ENCODE results near the gene DNAI2.
"Not testable (repeated sequence)": the region's sequence is repeated elsewhere in the genome, so short reads cannot be mapped to it uniquely, and the experiment has no call there.

Gene DNAI2

DNA sequence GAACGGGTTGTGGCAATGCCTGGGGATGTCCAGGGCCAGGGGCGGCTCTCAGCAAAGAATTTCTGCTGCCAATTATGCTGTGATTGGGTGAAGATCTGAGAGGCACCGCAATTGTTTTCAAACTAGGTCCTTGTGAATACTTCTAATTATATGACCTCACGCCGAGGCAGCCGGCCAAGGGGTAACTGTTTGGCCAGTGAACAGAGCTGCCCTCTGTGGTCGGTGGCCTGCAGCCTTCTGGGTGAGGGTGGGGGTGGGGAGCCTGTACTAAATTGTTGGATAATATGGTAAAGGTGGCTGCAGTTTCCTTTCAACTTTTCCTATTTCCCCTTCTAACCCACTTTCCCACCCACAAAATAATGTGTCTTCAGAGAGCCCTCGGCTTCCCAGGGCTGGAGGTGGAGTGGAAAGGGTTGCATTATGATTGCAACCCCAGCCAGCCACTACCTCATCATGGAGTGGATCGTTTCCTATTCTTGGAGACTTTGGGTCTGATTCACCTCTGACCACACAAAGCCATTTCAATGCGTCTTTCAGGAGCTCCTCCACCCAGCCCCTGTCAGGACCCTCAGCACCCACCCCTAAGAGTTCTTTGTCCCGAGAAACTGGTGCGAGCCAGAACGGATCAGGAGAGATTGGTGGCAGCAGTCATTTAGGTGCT, 2.0 kb upstream of the DNAI2 start:
- H3K27ac ChIP-seq = no peak overlapping the region
- no peak overlapping the region for H3K4me3 ChIP-seq

GRCh38 chr17:74272731-74273201, 1.3 kb upstream of the DNAI2 start:
- H3K27ac ChIP-seq = no peak overlapping the region
- no peak overlapping the region for H3K4me3 ChIP-seq

DNA sequence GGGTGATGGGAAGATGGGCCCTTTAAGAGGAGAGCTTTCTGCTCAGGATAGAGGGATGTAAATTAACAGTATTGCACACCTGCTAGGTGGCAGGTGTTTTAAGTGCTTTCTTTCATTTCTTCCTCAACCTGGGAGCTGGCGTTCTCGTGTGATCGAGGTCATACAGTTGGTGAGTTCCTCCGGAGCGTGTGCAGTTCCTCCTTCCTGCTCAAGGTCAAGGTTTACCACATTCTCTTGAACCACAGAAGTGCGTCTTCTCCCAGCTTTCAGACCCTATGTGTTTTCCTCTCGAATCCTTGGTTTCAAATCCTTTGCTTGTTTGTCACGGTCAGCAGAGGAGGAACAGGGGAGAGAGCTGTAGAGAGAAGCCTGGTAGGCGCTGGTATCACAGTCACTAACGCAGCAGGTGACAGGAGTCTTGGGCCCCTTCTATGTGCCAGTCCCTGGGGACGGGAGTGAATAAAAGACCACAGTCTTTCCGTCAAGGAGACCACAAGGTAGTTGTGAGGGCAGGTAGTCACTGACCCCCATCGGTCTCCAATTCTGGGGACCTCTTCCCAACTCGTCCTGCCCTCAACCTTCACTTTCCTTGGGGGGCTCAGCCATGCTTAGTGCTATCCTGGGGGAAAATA, 791 bp downstream of the DNAI2 start:
- peak overlapping the region in 2 of 21 experiments; percentile 7 to 10 for H3K27ac ChIP-seq
- H3K4me3 ChIP-seq = no peak overlapping the region

DNA sequence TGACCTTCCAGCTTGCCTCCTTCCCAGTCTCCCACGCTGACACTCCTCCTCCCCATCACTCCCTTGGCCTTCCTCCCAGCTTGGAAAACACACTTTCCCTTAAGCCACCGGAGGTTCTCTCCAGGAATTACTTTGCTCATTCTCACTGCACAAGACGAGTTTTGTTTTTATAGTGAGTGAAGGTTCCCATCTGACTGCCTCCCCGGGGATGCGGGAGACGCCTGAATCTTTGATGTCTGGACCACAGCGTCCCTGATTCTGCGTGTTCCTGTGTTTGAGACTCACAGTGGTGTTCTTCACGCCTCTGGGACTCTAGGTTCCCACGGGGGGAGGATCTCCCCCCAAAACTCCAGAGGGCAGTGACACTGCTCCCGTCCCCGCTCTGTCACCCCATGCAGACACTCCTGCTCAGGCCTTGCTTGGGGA, 2.0 kb downstream of the DNAI2 start:
- H3K27ac ChIP-seq = peak overlapping the region in 5 of 21 experiments; percentile 9 to 38 (median 25)
- no peak overlapping the region for H3K4me3 ChIP-seq

GRCh38 chr17:74276541-74277009, 2.5 kb downstream of the DNAI2 start:
- Histone ChIP-seq H3K4me3 (no peak overlapping the region), H3K27ac (peak overlapping the region in 5 of 21 experiments; percentile 9 to 38 (median 25))

DNA sequence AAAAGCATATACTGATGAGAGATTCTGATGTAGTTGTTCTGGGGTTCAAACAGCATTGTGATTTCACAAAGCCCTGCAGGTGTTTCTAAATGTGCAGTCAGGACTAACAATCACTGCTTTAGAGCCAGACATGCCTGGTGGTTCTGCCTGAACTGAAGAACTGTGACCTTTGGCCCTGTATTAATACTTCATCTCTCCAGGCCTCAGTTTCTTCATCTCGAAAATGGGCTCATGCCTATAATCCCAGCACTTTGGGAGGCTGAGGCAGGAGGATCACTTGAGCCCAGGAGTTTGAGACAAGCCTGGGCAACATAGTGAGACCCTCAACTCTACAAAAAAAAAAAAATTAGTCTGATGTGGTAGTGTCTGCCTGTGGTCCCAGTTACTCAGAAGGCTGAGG, 3.9 kb downstream of the DNAI2 start:
- no peak overlapping the region for H3K4me3 ChIP-seq

DNA sequence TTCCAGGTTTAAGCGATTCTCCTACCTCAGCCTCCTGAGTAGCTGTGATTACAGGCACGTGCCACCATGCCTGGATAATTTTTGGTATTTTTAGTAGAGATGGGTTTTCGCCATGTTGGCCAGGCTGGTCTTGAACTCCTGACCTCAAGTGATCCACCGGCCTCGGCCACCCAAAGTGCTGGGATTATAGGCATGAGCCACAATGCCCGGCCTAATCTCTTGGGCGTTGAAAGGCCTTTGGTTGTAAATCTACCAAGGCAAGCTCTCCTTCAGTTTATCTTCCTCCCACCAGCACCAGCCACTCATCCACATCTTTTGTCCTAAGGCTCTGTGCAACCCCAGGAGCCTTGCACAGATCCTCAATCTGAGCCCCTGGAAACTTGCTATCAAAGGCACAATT, 5.6 kb downstream of the DNAI2 start:
- H3K27ac ChIP-seq = peak overlapping the region in 5 of 21 experiments; percentile 24 to 85 (median 69)
- not testable (repeated sequence) for H3K4me3 ChIP-seq

More for the DNA sequence above, 3.9 kb downstream of the DNAI2 start:
- no peak overlapping the region for H3K27ac ChIP-seq

DNA sequence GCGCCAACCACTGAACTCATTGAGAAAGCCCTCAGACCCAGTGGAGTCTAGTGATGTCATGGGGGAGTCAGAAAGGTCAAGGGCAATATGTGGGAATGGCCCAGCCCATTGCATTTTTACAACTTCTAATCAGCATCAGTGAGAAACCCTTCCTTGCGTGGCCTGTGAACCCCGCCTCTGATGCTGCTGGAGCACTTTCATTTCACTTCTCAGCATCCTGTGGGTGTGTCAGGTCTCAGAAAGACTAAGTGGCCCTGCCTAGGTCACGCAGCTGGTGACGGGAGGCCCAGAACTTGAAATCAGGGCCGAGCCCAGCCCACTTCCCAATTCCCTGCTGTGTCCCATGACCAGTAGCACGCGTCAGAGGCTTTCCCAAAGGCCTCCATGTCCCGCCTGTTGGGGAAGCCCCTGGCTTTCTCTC, 6.1 kb downstream of the DNAI2 start:
- Histone ChIP-seq H3K4me3 (no peak overlapping the region), H3K27ac (peak overlapping the region in 8 of 21 experiments; percentile 3 to 85 (median 57))

GRCh38 chr17:74281799-74282198, 7.8 kb downstream of the DNAI2 start:
- peak overlapping the region in 4 of 21 experiments; percentile 51 to 78 (median 66) for H3K27ac ChIP-seq
- no peak overlapping the region for H3K4me3 ChIP-seq

GRCh38 chr17:74282274-74282586, 8.2 kb downstream of the DNAI2 start:
- not testable (repeated sequence) for H3K4me3 ChIP-seq
- H3K27ac ChIP-seq = peak overlapping the region in 6 of 21 experiments; percentile 51 to 78 (median 62)

- H3K4me3 ChIP-seq = no peak overlapping the region
- peak overlapping the region in 8 of 21 experiments; percentile 12 to 78 (median 62) for H3K27ac ChIP-seq
Measured at GRCh38 chr17:74282587-74283370, 8.7 kb downstream of the DNAI2 start.

DNA sequence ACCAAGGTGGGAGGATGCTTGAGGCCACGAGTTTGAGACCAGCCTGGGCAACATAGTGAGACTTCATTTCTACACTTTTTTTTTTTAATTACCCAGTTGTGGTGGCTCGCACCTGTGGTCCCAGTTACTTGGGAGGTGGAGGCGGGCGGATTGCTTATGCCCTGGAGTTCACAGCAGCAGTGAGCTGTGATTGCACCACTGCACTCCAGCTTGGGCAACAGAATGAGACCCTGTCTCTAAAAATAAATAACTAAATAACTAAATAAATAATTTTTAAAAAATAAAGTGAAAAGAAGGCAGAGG, 9.3 kb downstream of the DNAI2 start:
- Histone ChIP-seq H3K4me3 (no peak overlapping the region), H3K27ac (peak overlapping the region in 4 of 21 experiments; percentile 18 to 62 (median 30))

GRCh38 chr17:74287031-74287602, 13.1 kb downstream of the DNAI2 start:
- Histone ChIP-seq H3K27ac (no peak overlapping the region), H3K4me3 (no peak overlapping the region)

DNA sequence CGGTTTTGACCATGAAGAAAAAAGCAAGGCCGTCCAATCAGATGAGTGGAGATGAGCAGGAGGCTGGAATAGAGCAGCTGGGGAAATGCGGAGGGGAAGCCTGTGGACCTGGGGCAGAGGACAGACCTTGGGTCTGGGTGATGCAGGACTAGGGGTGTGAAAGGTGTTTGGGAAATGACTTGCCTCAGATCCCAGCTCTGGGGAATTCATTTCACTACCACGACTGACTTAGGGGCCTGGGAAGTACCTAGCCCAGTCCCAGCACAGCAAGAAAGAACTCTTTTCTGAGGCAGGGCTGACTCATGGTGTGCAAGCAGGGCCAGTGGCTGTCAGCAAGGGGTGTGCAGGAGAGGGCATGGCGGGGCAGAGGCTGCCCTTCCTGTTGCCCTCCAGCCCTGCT, 14.8 kb downstream of the DNAI2 start:
- Histone ChIP-seq H3K27ac (no peak overlapping the region), H3K4me3 (no peak overlapping the region)

- no peak overlapping the region for H3K27ac ChIP-seq
- H3K4me3 ChIP-seq = no peak overlapping the region
Measured at GRCh38 chr17:74289688-74290087, 15.7 kb downstream of the DNAI2 start.

DNA sequence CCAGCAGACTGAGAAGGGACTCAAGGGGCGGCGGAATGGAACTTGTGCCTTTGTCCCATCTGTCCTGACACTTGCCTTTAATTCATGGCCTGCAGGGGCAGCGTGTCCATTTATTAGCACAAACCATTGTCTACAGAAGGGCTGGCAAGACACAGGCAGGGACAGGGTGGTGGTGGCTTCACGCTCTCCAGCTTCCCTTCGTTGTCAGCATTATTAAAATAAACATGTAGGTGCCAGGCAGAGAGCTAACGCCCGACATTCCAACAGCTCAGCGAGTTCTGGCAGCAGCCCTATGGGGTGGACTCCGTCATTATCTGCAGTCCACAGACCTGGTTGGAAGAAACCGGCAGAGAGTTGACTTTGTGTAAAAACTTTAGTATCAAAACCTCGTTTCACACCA, 16.3 kb downstream of the DNAI2 start:
- Histone ChIP-seq H3K4me3 (no peak overlapping the region), H3K27ac (no peak overlapping the region)

- Histone ChIP-seq H3K27ac (no peak overlapping the region), H3K4me3 (no peak overlapping the region)
Measured at GRCh38 chr17:74292495-74292894, 18.5 kb downstream of the DNAI2 start.

DNA sequence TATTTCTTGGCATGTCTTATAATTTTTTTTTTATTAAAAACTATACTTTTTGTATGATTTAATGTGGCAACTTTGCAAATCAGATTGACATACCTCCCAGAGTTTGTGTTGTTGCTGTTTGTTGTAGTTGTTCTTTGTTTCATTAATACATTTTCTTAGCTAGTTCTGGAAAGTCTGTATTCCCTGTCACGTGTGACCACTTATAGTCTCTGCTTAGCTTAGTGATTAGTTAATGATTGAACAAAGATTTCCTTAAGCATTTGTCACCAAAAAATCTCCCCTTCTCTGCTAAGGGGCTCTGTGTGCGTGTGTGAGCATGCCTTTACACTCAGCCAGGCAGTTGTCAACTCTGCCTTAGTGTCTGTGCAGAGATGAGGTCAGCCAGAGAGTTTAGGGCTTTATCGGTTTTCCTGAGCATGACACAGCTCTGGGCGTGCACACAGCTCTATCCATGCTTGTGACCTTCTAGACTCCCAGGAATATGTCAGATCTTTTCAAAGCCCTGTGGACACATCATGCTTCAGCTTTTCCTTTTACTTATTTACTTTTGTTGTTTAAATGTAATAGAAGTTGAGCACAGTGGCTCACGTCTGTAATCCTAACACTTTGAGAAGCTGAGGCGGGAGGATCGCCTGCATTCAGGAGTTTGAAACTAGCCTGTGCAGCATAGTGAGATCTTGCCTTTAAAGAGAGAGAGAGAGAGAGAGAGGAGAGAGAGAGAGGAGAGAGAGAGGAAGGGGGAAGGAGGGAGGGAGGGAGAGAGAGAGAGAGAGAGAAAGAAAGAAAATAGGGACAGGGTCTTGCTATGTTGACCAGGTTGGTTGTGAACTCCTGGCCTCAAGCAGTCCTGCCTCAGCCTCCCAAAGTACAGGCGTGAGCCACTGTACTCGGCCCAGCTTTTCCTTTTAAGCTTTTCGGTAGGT, 21.9 kb downstream of the DNAI2 start:
- no peak overlapping the region for H3K27ac ChIP-seq
- H3K4me3 ChIP-seq = no peak overlapping the region

DNA sequence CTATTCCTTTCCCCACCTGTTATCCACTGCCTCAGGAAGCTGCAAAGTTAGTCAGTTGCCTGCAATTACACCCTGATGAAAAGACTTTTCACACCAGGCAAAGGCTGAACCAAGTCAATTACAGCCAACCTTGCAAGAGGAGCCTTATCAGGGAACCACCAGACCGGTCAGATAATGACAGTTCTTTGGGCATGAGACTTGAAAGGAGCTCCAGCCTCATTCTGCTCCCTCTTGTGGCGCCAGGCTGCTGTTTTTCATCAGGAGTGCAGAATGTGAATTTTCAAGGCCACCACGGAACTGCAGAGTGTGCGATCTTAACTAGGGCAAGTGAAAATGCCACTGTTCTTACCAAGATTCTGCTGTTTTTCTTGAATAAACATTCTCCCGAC, 22.5 kb downstream of the DNAI2 start:
- Histone ChIP-seq H3K27ac (no peak overlapping the region), H3K4me3 (no peak overlapping the region)
